ENCODE data around the gene DMRTC2. TPM values are rescaled to one million over a fixed set of nuclear protein-coding genes. Genes with fewer than 3 reads are reported as not detected.

DMRTC2 gene
- total RNA-seq, 1 experiment from 2014 or later: not detected

DNA sequence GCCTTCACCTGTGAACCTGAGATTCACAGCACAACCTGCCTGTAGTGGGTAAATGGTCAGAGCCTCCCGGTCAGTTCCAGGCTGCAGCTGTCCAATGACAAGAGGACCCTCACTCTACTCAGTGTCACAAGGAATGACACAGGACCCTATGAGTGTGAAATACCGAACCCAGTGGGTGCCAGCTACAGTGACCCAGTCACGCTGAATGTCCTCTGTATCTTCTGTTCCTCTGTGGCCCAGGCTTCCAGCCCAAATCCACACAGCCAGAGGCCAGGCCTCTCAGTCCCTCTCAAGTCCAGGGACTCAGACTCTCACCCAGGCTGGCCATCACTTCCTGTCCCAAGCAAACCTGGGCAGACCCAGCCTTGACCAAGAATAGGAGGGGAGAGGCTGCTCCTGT is 37.7 kb upstream of the DMRTC2 start:
- H3K4me1 Mint-ChIP-seq (ENCODE audit: insufficient read depth, unreplicated experiment): no peaks in the 10 kb centered on the region
- no peaks in the 10 kb centered on the region for H3K36me3 Mint-ChIP-seq (ENCODE audit: insufficient read depth, unreplicated experiment)
- TF ChIP-seq, protein P1, sequence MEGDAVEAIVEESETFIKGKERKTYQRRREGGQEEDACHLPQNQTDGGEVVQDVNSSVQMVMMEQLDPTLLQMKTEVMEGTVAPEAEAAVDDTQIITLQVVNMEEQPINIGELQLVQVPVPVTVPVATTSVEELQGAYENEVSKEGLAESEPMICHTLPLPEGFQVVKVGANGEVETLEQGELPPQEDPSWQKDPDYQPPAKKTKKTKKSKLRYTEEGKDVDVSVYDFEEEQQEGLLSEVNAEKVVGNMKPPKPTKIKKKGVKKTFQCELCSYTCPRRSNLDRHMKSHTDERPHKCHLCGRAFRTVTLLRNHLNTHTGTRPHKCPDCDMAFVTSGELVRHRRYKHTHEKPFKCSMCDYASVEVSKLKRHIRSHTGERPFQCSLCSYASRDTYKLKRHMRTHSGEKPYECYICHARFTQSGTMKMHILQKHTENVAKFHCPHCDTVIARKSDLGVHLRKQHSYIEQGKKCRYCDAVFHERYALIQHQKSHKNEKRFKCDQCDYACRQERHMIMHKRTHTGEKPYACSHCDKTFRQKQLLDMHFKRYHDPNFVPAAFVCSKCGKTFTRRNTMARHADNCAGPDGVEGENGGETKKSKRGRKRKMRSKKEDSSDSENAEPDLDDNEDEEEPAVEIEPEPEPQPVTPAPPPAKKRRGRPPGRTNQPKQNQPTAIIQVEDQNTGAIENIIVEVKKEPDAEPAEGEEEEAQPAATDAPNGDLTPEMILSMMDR (IDR thresholded peaks at IDR 0.05; ENCODE audit: unreplicated experiment): no peak
- ChIA-PET POLR2A (no interaction called here), CTCF (no interaction called here)
- H3K4me3 Mint-ChIP-seq (ENCODE audit: unreplicated experiment): no peak overlapping the region
- BruUV-seq (replicated peaks): no TSS peak
- no peak for DNase-seq (ENCODE audit: unreplicated experiment)
- intact Hi-C loops (cut with micrococcal nuclease): no loop called here
- H3K27me3 Mint-ChIP-seq (ENCODE audit: insufficient read depth, unreplicated experiment): peaks cover 72% of the 10 kb centered on the region
- no peaks in the 10 kb centered on the region for H3K9me3 Mint-ChIP-seq (ENCODE audit: unreplicated experiment)
- H3K27ac Mint-ChIP-seq (ENCODE audit: low read depth, unreplicated experiment): no peak overlapping the region

GRCh38 chr19:41808663-41809566 is 35.9 kb upstream of the DMRTC2 start:
- Mint-ChIP-seq H3K4me1 (ENCODE audit: insufficient read depth, unreplicated experiment) (no peaks in the 10 kb centered on the region), H3K36me3 (ENCODE audit: insufficient read depth, unreplicated experiment) (no peaks in the 10 kb centered on the region), H3K27me3 (ENCODE audit: insufficient read depth, unreplicated experiment) (peaks cover 70% of the 10 kb centered on the region), H3K4me3 (ENCODE audit: unreplicated experiment) (no peak overlapping the region), H3K27ac (ENCODE audit: low read depth, unreplicated experiment) (no peak overlapping the region), H3K9me3 (ENCODE audit: unreplicated experiment) (no peaks in the 10 kb centered on the region)
- CTCF ChIA-PET: interaction anchor here (0.6 kb wide), 1 partner anchor 14 kb away, joined by 3 read pairs; no protein-coding TSS in a partner anchor
- DNase-seq (ENCODE audit: unreplicated experiment): no peak
- TF ChIP-seq, protein P1 (IDR thresholded peaks at IDR 0.05; ENCODE audit: unreplicated experiment): no peak
- no TSS peak for BruUV-seq (replicated peaks)
- intact Hi-C loops (cut with micrococcal nuclease): no loop called here
- POLR2A ChIA-PET: no interaction called here

DNA sequence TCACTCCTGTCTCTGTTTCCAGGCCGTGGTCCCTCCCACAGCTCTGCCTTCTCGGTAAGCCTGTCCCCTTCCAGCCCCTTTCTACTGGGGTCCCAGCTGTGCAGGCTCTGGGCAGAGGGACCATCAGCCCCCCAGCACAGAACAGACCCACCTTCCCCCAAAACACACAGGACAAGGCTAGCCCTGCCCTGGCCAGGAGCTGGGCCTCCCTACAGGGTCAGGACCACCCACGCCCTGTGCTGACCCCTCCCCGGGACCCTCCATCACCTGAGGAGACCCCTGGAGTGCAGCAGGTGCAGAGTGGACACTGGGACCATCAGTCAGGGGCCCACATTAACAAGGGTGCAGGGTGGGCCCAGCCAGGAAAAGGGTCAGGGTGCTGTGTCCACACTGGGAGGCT is 34.5 kb upstream of the DMRTC2 start:
- Mint-ChIP-seq H3K27me3 (ENCODE audit: insufficient read depth, unreplicated experiment) (peaks cover 56% of the 10 kb centered on the region), H3K36me3 (ENCODE audit: insufficient read depth, unreplicated experiment) (no peaks in the 10 kb centered on the region), H3K4me1 (ENCODE audit: insufficient read depth, unreplicated experiment) (no peaks in the 10 kb centered on the region), H3K27ac (ENCODE audit: low read depth, unreplicated experiment) (no peak overlapping the region), H3K4me3 (ENCODE audit: unreplicated experiment) (no peak overlapping the region), H3K9me3 (ENCODE audit: unreplicated experiment) (no peaks in the 10 kb centered on the region)
- CTCF ChIA-PET: interaction anchor here (0.8 to 1.8 kb wide), 2 partner anchors 15 to 25 kb away, joined by 4 to 10 read pairs; no protein-coding TSS in a partner anchor
- no peak for DNase-seq (ENCODE audit: unreplicated experiment)
- intact Hi-C loops (cut with micrococcal nuclease): no loop called here
- POLR2A ChIA-PET: no interaction called here
- TF ChIP-seq, protein P1 (IDR thresholded peaks at IDR 0.05; ENCODE audit: unreplicated experiment): no peak
- BruUV-seq (replicated peaks): no TSS peak

GRCh38 chr19:41811036-41811435 is 33.8 kb upstream of the DMRTC2 start:
- H3K36me3 Mint-ChIP-seq (ENCODE audit: insufficient read depth, unreplicated experiment): no peaks in the 10 kb centered on the region
- H3K4me3 Mint-ChIP-seq (ENCODE audit: unreplicated experiment): no peak overlapping the region
- H3K4me1 Mint-ChIP-seq (ENCODE audit: insufficient read depth, unreplicated experiment): no peaks in the 10 kb centered on the region
- POLR2A ChIA-PET: no interaction called here
- TF ChIP-seq, protein P1 (IDR thresholded peaks at IDR 0.05; ENCODE audit: unreplicated experiment): no peak
- CTCF ChIA-PET: interaction anchor here (0.5 to 1.8 kb wide), 5 partner anchors 16 to 155 kb away, joined by 3 to 10 read pairs (median 4); no protein-coding TSS in a partner anchor
- intact Hi-C loops (cut with micrococcal nuclease): no loop called here
- H3K9me3 Mint-ChIP-seq (ENCODE audit: unreplicated experiment): no peaks in the 10 kb centered on the region
- H3K27ac Mint-ChIP-seq (ENCODE audit: low read depth, unreplicated experiment): no peak overlapping the region
- no peak for DNase-seq (ENCODE audit: unreplicated experiment)
- BruUV-seq (replicated peaks): no TSS peak
- H3K27me3 Mint-ChIP-seq (ENCODE audit: insufficient read depth, unreplicated experiment): peaks cover 49% of the 10 kb centered on the region
